Measurements from ENCODE around the gene TC2N. TPM values are rescaled to one million over a fixed set of nuclear protein-coding genes. Genes with fewer than 3 reads are reported as not detected.

The TC2N gene
- total RNA-seq, 1 experiment from 2014 or later = 16.4 TPM

DNA sequence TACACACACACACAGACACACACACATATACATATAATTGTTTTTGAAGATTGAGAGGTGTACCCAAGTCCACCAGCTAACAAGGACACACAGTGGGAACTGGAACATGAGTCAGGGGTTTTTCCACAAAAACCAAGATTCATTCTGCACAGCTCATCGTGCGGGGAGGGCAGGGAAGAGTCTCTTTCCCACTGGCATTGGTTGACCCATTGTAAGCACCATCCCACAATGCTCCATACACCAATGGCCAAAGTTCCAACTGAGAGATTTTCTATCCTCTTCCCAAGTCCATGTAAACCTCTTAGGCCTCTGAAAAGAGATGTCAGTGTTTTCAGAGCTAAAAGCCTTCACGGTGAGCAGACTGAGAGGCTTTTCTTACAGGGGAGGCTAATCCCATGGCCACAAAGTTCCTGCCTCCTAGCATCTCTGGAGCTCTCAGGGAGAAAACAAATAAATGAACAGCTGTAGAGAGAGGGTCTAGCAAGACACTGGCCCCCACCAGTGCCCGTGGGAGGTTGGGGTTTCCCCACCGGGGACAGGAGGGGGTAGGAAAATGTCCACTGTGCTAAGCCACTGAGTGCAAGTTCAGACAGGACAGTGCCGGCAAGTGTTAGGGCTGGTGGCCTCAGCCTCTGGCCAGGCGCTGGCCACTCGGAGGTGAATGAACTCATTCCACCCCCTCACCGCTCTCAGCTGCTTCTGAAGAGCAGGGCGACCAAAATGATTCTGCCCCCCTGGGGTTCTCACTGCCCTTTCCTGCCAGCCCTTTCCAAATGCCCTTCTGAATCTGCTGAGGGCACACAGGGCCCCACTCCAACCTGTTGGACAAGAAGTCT lies 21.5 kb upstream of the TC2N start:
- Histone ChIP-seq H3K79me2 (ENCODE audit: insufficient read depth, low read length) (no peaks in the 10 kb centered on the region), H3K27ac (ENCODE audit: insufficient read length, low read depth, low read length) (no peak overlapping the region), H4K20me1 (ENCODE audit: control insufficient read depth, insufficient read depth, insufficient read length) (no peaks in the 10 kb centered on the region), H2BK12ac (ENCODE audit: insufficient read length, low read depth, low read length) (no peak overlapping the region), H2BK15ac (ENCODE audit: low read depth, low read length) (no peak overlapping the region), H3K23ac (ENCODE audit: insufficient read length, low read depth, low read length) (no peak overlapping the region), H4K91ac (ENCODE audit: insufficient read length, low read depth, low read length) (no peak overlapping the region), H3K4ac (ENCODE audit: low read depth, low read length) (no peak overlapping the region), H3K56ac (ENCODE audit: insufficient read length, low read depth, low read length) (no peak overlapping the region), H2BK20ac (ENCODE audit: low read depth, low read length, poor library complexity, severe bottlenecking) (no peak overlapping the region), H3K9me3 (ENCODE audit: control insufficient read depth, low read depth, low read length) (no peaks in the 10 kb centered on the region), H3K9ac (ENCODE audit: extremely low read depth, insufficient read length, low read length) (no peak overlapping the region), H2AFZ (ENCODE audit: low read length) (no peak overlapping the region), H3K14ac (ENCODE audit: insufficient read depth, low read length) (no peak overlapping the region), H3K27me3 (ENCODE audit: insufficient read depth, low read length) (no peaks in the 10 kb centered on the region), H3K4me2 (ENCODE audit: insufficient read depth, insufficient read length, low read length) (no peak overlapping the region), H3K79me1 (ENCODE audit: insufficient read depth, low read depth, low read length, poor library complexity, severe bottlenecking) (no peaks in the 10 kb centered on the region), H3K18ac (ENCODE audit: insufficient read length, low read depth, low read length) (no peak overlapping the region), H2AK5ac (ENCODE audit: insufficient read length, low read length) (no peak overlapping the region), H4K5ac (ENCODE audit: insufficient read length, low read depth, low read length) (no peak overlapping the region), H3K23me2 (ENCODE audit: insufficient read length, low read depth, low read length, poor library complexity, severe bottlenecking) (no peaks in the 10 kb centered on the region), H3K4me1 (ENCODE audit: insufficient read depth, low read length) (no peaks in the 10 kb centered on the region), H3T11ph (ENCODE audit: low read length) (no peak overlapping the region), H4K8ac (replicated peaks; ENCODE audit: insufficient read length, low read depth, low read length) (no peak overlapping the region), H2BK120ac (ENCODE audit: low read depth, low read length, poor library complexity, severe bottlenecking) (no peak overlapping the region), H2BK5ac (ENCODE audit: insufficient read length, low read length) (no peak overlapping the region)
- Mint-ChIP-seq H3K27me3 (ENCODE audit: low read depth) (no peaks in the 10 kb centered on the region), H3K4me3 (no peak overlapping the region), H3K36me3 (ENCODE audit: insufficient read depth in 1 of 3, low read depth in 3 of 3) (no peaks in the 10 kb centered on the region), H3K27ac (no peak overlapping the region; a peak in 1 of 7 replicates), H3K9me3 (no peaks in the 10 kb centered on the region), H3K4me1 (peaks cover 3 to 4% of the 10 kb centered on the region in 2 experiments; a peak in 3 of 4 replicates)
- WGBS (ENCODE audit: extremely low coverage, insufficient read length, low lambda C conversion rate) = no CpG with 5 or more reads among the region's 10 CpGs
- TF ChIP-seq, protein P1, sequence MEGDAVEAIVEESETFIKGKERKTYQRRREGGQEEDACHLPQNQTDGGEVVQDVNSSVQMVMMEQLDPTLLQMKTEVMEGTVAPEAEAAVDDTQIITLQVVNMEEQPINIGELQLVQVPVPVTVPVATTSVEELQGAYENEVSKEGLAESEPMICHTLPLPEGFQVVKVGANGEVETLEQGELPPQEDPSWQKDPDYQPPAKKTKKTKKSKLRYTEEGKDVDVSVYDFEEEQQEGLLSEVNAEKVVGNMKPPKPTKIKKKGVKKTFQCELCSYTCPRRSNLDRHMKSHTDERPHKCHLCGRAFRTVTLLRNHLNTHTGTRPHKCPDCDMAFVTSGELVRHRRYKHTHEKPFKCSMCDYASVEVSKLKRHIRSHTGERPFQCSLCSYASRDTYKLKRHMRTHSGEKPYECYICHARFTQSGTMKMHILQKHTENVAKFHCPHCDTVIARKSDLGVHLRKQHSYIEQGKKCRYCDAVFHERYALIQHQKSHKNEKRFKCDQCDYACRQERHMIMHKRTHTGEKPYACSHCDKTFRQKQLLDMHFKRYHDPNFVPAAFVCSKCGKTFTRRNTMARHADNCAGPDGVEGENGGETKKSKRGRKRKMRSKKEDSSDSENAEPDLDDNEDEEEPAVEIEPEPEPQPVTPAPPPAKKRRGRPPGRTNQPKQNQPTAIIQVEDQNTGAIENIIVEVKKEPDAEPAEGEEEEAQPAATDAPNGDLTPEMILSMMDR (conservative IDR thresholded peaks at IDR 0.05) = no peak
- no peak for DNase-seq
